Measurements from ENCODE around the gene IMPG1. TPM values are rescaled to one million over a fixed set of nuclear protein-coding genes. Genes with fewer than 3 reads are reported as not detected.

Gene IMPG1
- total RNA-seq, 4 donors from 2014 or later: not detected

- Histone ChIP-seq H3K4me3 (no peak overlapping the region), H3K27me3 (no peaks in the 10 kb centered on the region), H3K9me3 (no peaks in the 10 kb centered on the region), H3K4me1 (no peaks in the 10 kb centered on the region), H3K27ac (no peak overlapping the region), H3K36me3 (no peaks in the 10 kb centered on the region)
- WGBS, 2 donors (ENCODE audit: low coverage in 1 of 2): 75% methylated on average over 6 of the region's 6 CpGs; no CpG with 5 or more reads in 1 of the 2 donors
- TF ChIP-seq POLR2A (IDR thresholded peaks at IDR 0.05) (no peak), CTCF (IDR thresholded peaks at IDR 0.05) (no peak), POLR2AphosphoS5 (IDR thresholded peaks at IDR 0.05) (no peak), EP300 (IDR thresholded peaks at IDR 0.05; ENCODE audit: low read depth) (no peak)
- DNase-seq: no peak
- intact Hi-C loops (cut with DNase I; ENCODE audit: low total_unique reads) (no loop called here), in situ Hi-C loops (cut with MboI; ENCODE audit: low pct_ligation_motif_present in 1 of 4, low pct_unique_long_range_greater_than_20kb in 1 of 4, low sequenced_read_pairs in 3 of 4) (no loop called here)
These were observed 57.6 kb downstream of the IMPG1 start for GRCh38 chr6:76014626-76015530.

- Histone ChIP-seq H3K4me3 (no peak overlapping the region), H3K9me3 (no peaks in the 10 kb centered on the region), H3K27ac (no peak overlapping the region), H3K27me3 (no peaks in the 10 kb centered on the region), H3K36me3 (no peaks in the 10 kb centered on the region), H3K4me1 (no peaks in the 10 kb centered on the region)
- in situ Hi-C loops (cut with MboI; ENCODE audit: low pct_ligation_motif_present in 1 of 4, low pct_unique_long_range_greater_than_20kb in 1 of 4, low sequenced_read_pairs in 3 of 4): no loop called here
- TF ChIP-seq POLR2A (IDR thresholded peaks at IDR 0.05) (no peak), POLR2AphosphoS5 (IDR thresholded peaks at IDR 0.05) (no peak), CTCF (IDR thresholded peaks at IDR 0.05) (no peak), EP300 (IDR thresholded peaks at IDR 0.05; ENCODE audit: low read depth) (no peak)
- intact Hi-C loops (cut with DNase I; ENCODE audit: low total_unique reads): no loop called here
- WGBS, 2 donors (ENCODE audit: low coverage in 1 of 2): 46 to 65% methylated on average over 2 of the region's 2 CpGs
- DNase-seq: no peak
These were observed 68.3 kb downstream of the IMPG1 start for GRCh38 chr6:76004202-76004601.

- Histone ChIP-seq H3K27me3 (no peaks in the 10 kb centered on the region), H3K4me1 (no peaks in the 10 kb centered on the region), H3K36me3 (no peaks in the 10 kb centered on the region), H3K9me3 (no peaks in the 10 kb centered on the region), H3K27ac (no peak overlapping the region), H3K4me3 (no peak overlapping the region)
- 53 to 89% methylated on average over 2 of the region's 2 CpGs for WGBS, 2 donors (ENCODE audit: low coverage in 1 of 2)
- no peak for DNase-seq
- intact Hi-C loops (cut with DNase I; ENCODE audit: low total_unique reads): no loop called here
- TF ChIP-seq CTCF (IDR thresholded peaks at IDR 0.05) (no peak), EP300 (IDR thresholded peaks at IDR 0.05; ENCODE audit: low read depth) (no peak), POLR2AphosphoS5 (IDR thresholded peaks at IDR 0.05) (no peak), POLR2A (IDR thresholded peaks at IDR 0.05) (no peak)
- in situ Hi-C loops (cut with MboI; ENCODE audit: low pct_ligation_motif_present in 1 of 4, low pct_unique_long_range_greater_than_20kb in 1 of 4, low sequenced_read_pairs in 3 of 4): no loop called here
These were observed 68.8 kb downstream of the IMPG1 start for GRCh38 chr6:76003686-76004085.

- no peaks in the 10 kb centered on the region for H3K36me3 ChIP-seq
- WGBS, 2 donors (ENCODE audit: low coverage in 1 of 2): 83 to 85% methylated on average over 1 of the region's 1 CpG
These were observed 69.3 kb downstream of the IMPG1 start for GRCh38 chr6:76003113-76003512.

More at GRCh38 chr6:76003113-76003512, 69.3 kb downstream of the IMPG1 start:
- Histone ChIP-seq H3K27me3 (no peaks in the 10 kb centered on the region), H3K4me3 (no peak overlapping the region), H3K27ac (no peak overlapping the region), H3K4me1 (no peaks in the 10 kb centered on the region), H3K9me3 (no peaks in the 10 kb centered on the region)
- DNase-seq: no peak
- in situ Hi-C loops (cut with MboI; ENCODE audit: low pct_ligation_motif_present in 1 of 4, low pct_unique_long_range_greater_than_20kb in 1 of 4, low sequenced_read_pairs in 3 of 4) (no loop called here), intact Hi-C loops (cut with DNase I; ENCODE audit: low total_unique reads) (no loop called here)
- TF ChIP-seq CTCF (IDR thresholded peaks at IDR 0.05) (no peak), POLR2A (IDR thresholded peaks at IDR 0.05) (no peak), POLR2AphosphoS5 (IDR thresholded peaks at IDR 0.05) (no peak), EP300 (IDR thresholded peaks at IDR 0.05; ENCODE audit: low read depth) (no peak)
